Panc1 (cell line): Measurements from ENCODE around the gene ATXN7L1. TPM values are rescaled to one million over a fixed set of nuclear protein-coding genes. Genes with fewer than 3 reads are reported as not detected.

Source experiments
- ATAC-seq: fragments of 200-7000 bp; cut with Tn5 transposase; 2 replicates; pipeline ENCODE4 v1.9.1; 2020; ENCODE audit warnings: mild to moderate bottlenecking, moderate library complexity
- BruUV-seq: library from RNA; stranded (reverse); fragments of 400-500 nt; replicated peaks from 2 replicates; lab custom pipeline; 2021; lab: Mats Ljungman, UMichigan
- CTCF ChIA-PET: fragments of 300-600 bp; sonication (Branson Sonifier 250); formaldehyde crosslinking; loops from one replicate; lab custom pipeline; 2022; ENCODE audit warnings: antibody characterized with exemption; lab: Charles Lee
- POLR2A ChIA-PET: fragments of 300-600 bp; sonication (Branson Sonifier 250); formaldehyde crosslinking; loops from one replicate; lab custom pipeline; 2022; ENCODE audit warnings: antibody characterized with exemption; lab: Charles Lee
- DNase-seq: peaks from one replicate; pipeline ENCODE4 v3.0.0-alpha.2; 2010; ENCODE audit warnings: low read depth, low spot score
- H3K27ac ChIP-seq: 2 replicates; pipeline ENCODE4 v1.5.1; 2011; ENCODE audit warnings: mild to moderate bottlenecking, low read length, inconsistent platforms
- H3K27me3 ChIP-seq: fragments of 200-500 bp; sonication (Bioruptor generic); 2 replicates; pipeline ENCODE4 v1.6.0; 2014; ENCODE audit warnings: low read length, inconsistent platforms; ENCODE audit not compliant: control insufficient read depth, insufficient read depth
- H3K36me3 ChIP-seq: fragments of 200-500 bp; sonication (Bioruptor generic); 2 replicates; pipeline ENCODE4 v1.5.1; 2014; ENCODE audit warnings: inconsistent platforms, mild to moderate bottlenecking, low read length, moderate library complexity; ENCODE audit not compliant: control insufficient read depth, insufficient read depth
- H3K4me1 ChIP-seq: 2 replicates; pipeline ENCODE4 v1.5.1; 2011; ENCODE audit warnings: inconsistent platforms, mild to moderate bottlenecking, low read length, moderate library complexity; ENCODE audit not compliant: control insufficient read depth, insufficient read depth
- H3K4me3 ChIP-seq, 2 experiments: 2 replicates each; pipeline ENCODE4 v1.5.1; 2011 to 2012; ENCODE audit warnings: low read depth in 2 of 2, low read length in 2 of 2, mild to moderate bottlenecking in 2 of 2, inconsistent platforms in 1 of 2, moderate library complexity in 1 of 2
- H3K9me3 ChIP-seq: fragments of 200-500 bp; sonication (Bioruptor generic); 2 replicates; pipeline ENCODE4 v1.5.1; 2014; ENCODE audit warnings: low read depth, mild to moderate bottlenecking, inconsistent platforms, low read length, moderate library complexity; ENCODE audit not compliant: control insufficient read depth, insufficient read depth
- CTCF ChIP-seq: fragments of 450-650 bp; IDR thresholded peaks from 2 replicates; pipeline ENCODE4 v1.5.1; 2017; ENCODE audit warnings: mild to moderate bottlenecking
- POLR2AphosphoS5 ChIP-seq: IDR thresholded peaks from 2 replicates; pipeline ENCODE4 v1.6.1; 2012; ENCODE audit warnings: mild to moderate bottlenecking, low read depth, low read length, moderate library complexity
- REST ChIP-seq, 2 experiments: IDR thresholded peaks; 2 replicates each; pipeline ENCODE4 v1.6.1; 2011 to 2012; ENCODE audit warnings: low read depth in 2 of 2, control low read depth in 1 of 2, low read length in 1 of 2, mild to moderate bottlenecking in 1 of 2, moderate library complexity in 1 of 2; ENCODE audit not compliant: insufficient read depth in 1 of 2
- SIN3A ChIP-seq: IDR thresholded peaks from 2 replicates; pipeline ENCODE4 v1.6.1; 2012; ENCODE audit warnings: low read depth, mild to moderate bottlenecking, low read length, moderate library complexity, borderline replicate concordance; ENCODE audit not compliant: insufficient read depth
- TCF7L2 ChIP-seq: IDR thresholded peaks from 2 replicates; pipeline ENCODE4 v1.6.1; 2011; ENCODE audit warnings: mild to moderate bottlenecking, low read depth, low read length, inconsistent platforms
- in situ Hi-C: cut with HindIII; loops from 2 replicates; pipeline ENCODE4 v1.10.0; 2016; ENCODE audit warnings: low sequenced_read_pairs, low pct_unique_long_range_greater_than_20kb
- intact Hi-C: fragments of 100-400 bp; cut with micrococcal nuclease; formaldehyde crosslinking; loops from one replicate; pipeline ENCODE4 v1.10.0; 2022; ENCODE audit not compliant: unreplicated experiment
- total RNA-seq: library from RNA; stranded (reverse); gene quantifications from one replicate; pipeline ENCODE4 v1.2.1, GENCODE V29; 2021; ENCODE audit not compliant: unreplicated experiment

ATXN7L1 gene
- total RNA-seq, 1 experiment from 2014 or later: 10.8 TPM

GRCh38 chr7:105877736-105878135, 1.3 kb upstream of the ATXN7L1 start:
- Histone ChIP-seq H3K27me3 (no peaks in the 10 kb centered on the region), H3K36me3 (peaks cover 4% of the 10 kb centered on the region; the same call in 1 of the 2 replicates), H3K4me1 (peaks cover 27% of the 10 kb centered on the region), H3K9me3 (no peaks in the 10 kb centered on the region), H3K4me3 (peak overlapping the region; percentile 71 to 84), H3K27ac (peak overlapping the region; percentile 52)
- ATAC-seq (0 out of 2 replicates have a peak, but pooled peaks have one; percentile 18), DNase-seq (no peak)
- intact Hi-C loops (loop anchor here (5.0 to 10.0 kb wide), 4 partner anchors 113 to 223 kb away; no protein-coding TSS in a partner anchor), in situ Hi-C loops (no loop called here)
- POLR2A ChIA-PET: no interaction called here
- CTCF ChIA-PET: interaction anchor here (0.7 kb wide), 1 partner anchor 165 kb away, joined by 9 read pairs; no protein-coding TSS in a partner anchor
- no TSS peak for BruUV-seq
- TF ChIP-seq CTCF (no peak), REST (IDR thresholded peaks at IDR 0.05; ENCODE audit: insufficient read depth in 1 of 2, low read depth in 2 of 2, low read length in 1 of 2) (no peak), TCF7L2 (no peak), POLR2AphosphoS5 (no peak), SIN3A (no peak)

- POLR2A ChIA-PET: interaction anchor here (0.6 kb wide), 2 partner anchors 11 to 159 kb away, joined by 5 to 6 read pairs; no protein-coding TSS in a partner anchor
- peak overlapping the region; percentile 52 for H3K27ac ChIP-seq
- BruUV-seq: no TSS peak
- H3K27me3 ChIP-seq: no peaks in the 10 kb centered on the region
- DNase-seq (no peak), ATAC-seq (peak; percentile 62)
- TF ChIP-seq REST (IDR thresholded peaks at IDR 0.05; ENCODE audit: insufficient read depth in 1 of 2, low read depth in 2 of 2, low read length in 1 of 2) (no peak), POLR2AphosphoS5 (no peak), TCF7L2 (no peak), CTCF (no peak), SIN3A (no peak)
- intact Hi-C loops: loop anchor here (5.0 to 10.0 kb wide), 4 partner anchors 112 to 222 kb away; no protein-coding TSS in a partner anchor
- peaks cover 27% of the 10 kb centered on the region for H3K4me1 ChIP-seq
- H3K36me3 ChIP-seq: peaks cover 4% of the 10 kb centered on the region; the same call in 1 of the 2 replicates
- CTCF ChIA-PET: interaction anchor here (0.6 to 1.2 kb wide), 3 partner anchors 11 to 116 kb away, joined by 3 to 4 read pairs (median 3); no protein-coding TSS in a partner anchor
- no peaks in the 10 kb centered on the region for H3K9me3 ChIP-seq
- peak overlapping the region; percentile 71 to 84 for H3K4me3 ChIP-seq
- in situ Hi-C loops: no loop called here
Observed at GRCh38 chr7:105876964-105877601, 684 bp upstream of the ATXN7L1 start.
